HepG2 (cell line): Measurements from ENCODE around the gene TAF1C. TPM values are rescaled to one million over a fixed set of nuclear protein-coding genes. Genes with fewer than 3 reads are reported as not detected.

ENCODE experiments used
- BCL6 ChIP-seq: IDR thresholded peaks from 2 replicates; pipeline ENCODE4 v1.6.1; 2016; ENCODE audit warnings: missing genetic modification reagents, missing compliant biosample characterization
- NKX3-1 ChIP-seq: sonication (generic); formaldehyde crosslinking; IDR thresholded peaks from 2 replicates; pipeline ENCODE4 v1.5.0; 2020; ENCODE audit warnings: missing genetic modification reagents
- PHF20 ChIP-seq: sonication (generic); formaldehyde crosslinking; IDR thresholded peaks from 2 replicates; pipeline ENCODE4 v1.5.0; 2020; ENCODE audit warnings: mild to moderate bottlenecking, missing genetic modification reagents
- RBFOX2 ChIP-seq: fragments of 200-400 bp; formaldehyde crosslinking; IDR thresholded peaks from 2 replicates; pipeline ENCODE4 v1.6.1; 2017; ENCODE audit warnings: low read depth, mild to moderate bottlenecking, low read length
- ZFP37 ChIP-seq: sonication (generic); formaldehyde crosslinking; IDR thresholded peaks from 2 replicates; pipeline ENCODE4 v1.4.0; 2020; ENCODE audit warnings: missing genetic modification reagents, borderline replicate concordance
- ZNF10 ChIP-seq: sonication (generic); formaldehyde crosslinking; IDR thresholded peaks from 2 replicates; pipeline ENCODE4 v1.4.0; 2020; ENCODE audit warnings: mild to moderate bottlenecking, low read depth, missing genetic modification reagents, borderline replicate concordance
- ZNF335 ChIP-seq: sonication (generic); formaldehyde crosslinking; IDR thresholded peaks from 2 replicates; pipeline ENCODE4 v1.4.0; 2020; ENCODE audit warnings: missing genetic modification reagents
- ZNF501 ChIP-seq: sonication (generic); formaldehyde crosslinking; IDR thresholded peaks from 2 replicates; pipeline ENCODE4 v1.5.1; 2020; ENCODE audit warnings: mild to moderate bottlenecking, moderate library complexity, missing genetic modification reagents
- ZNF83 ChIP-seq: sonication (generic); formaldehyde crosslinking; IDR thresholded peaks from 2 replicates; pipeline ENCODE4 v1.4.0; 2020; ENCODE audit warnings: missing genetic modification reagents, mild to moderate bottlenecking, borderline replicate concordance
- polyA plus RNA-seq, 8 experiments: library from polyadenylated mRNA; depleted of rRNA in 3 of 8; stranded (reverse) in 7 of 8; unstranded in 1 of 8; fragments of >200 nt; fragmentation: Illumina TruSeq in 4 of 8; extraction: Trizol in 4 of 8; gene quantifications; 2 replicates each; pipeline versions ENCODE4 v1.2.1 to v1.2.3, GENCODE V29; 2011 to 2016; ENCODE audit warnings: low read depth in 4 of 8, missing spikeins in 1 of 8, mixed read lengths in 1 of 8; ENCODE audit not compliant: insufficient read depth in 1 of 8
- total RNA-seq, 5 experiments: library from RNA; depleted of rRNA; stranded (reverse); fragments of >200 nt; fragmentation: Illumina TruSeq; extraction: Trizol; gene quantifications; 2 replicates each; pipeline ENCODE4 v1.2.3, GENCODE V29; 2016; ENCODE audit warnings: low read depth in 1 of 5
- TF ChIP-seq, protein P1 (sequence below), 2 experiments: sonication (generic) in 1 of 2; formaldehyde crosslinking in 1 of 2; IDR thresholded peaks; 2 replicates each; pipeline versions ENCODE4 v1.4.0 to v1.6.1; 2018 to 2020; ENCODE audit warnings: missing genetic modification reagents in 2 of 2, borderline replicate concordance in 1 of 2, low read depth in 1 of 2, mild to moderate bottlenecking in 1 of 2, missing biosample characterization in 1 of 2
- TF ChIP-seq, protein P2 (sequence below): sonication (generic); formaldehyde crosslinking; IDR thresholded peaks from 2 replicates; pipeline ENCODE4 v1.4.0; 2020; ENCODE audit warnings: missing genetic modification reagents
- TF ChIP-seq, protein P3 (sequence below): sonication (generic); formaldehyde crosslinking; IDR thresholded peaks from 2 replicates; pipeline ENCODE4 v1.4.0; 2020; ENCODE audit warnings: missing genetic modification reagents
- TF ChIP-seq, protein P4 (sequence below): sonication (generic); formaldehyde crosslinking; IDR thresholded peaks from 2 replicates; pipeline ENCODE4 v1.5.1; 2020; ENCODE audit warnings: missing genetic modification reagents, mild to moderate bottlenecking, borderline replicate concordance

Gene TAF1C
- total and polyA plus RNA-seq, 2 of the 13 experiments (the other 11 are each of a cell fraction or from before 2014, with no cell fraction given) = 15.6 to 20.8 TPM

DNA sequence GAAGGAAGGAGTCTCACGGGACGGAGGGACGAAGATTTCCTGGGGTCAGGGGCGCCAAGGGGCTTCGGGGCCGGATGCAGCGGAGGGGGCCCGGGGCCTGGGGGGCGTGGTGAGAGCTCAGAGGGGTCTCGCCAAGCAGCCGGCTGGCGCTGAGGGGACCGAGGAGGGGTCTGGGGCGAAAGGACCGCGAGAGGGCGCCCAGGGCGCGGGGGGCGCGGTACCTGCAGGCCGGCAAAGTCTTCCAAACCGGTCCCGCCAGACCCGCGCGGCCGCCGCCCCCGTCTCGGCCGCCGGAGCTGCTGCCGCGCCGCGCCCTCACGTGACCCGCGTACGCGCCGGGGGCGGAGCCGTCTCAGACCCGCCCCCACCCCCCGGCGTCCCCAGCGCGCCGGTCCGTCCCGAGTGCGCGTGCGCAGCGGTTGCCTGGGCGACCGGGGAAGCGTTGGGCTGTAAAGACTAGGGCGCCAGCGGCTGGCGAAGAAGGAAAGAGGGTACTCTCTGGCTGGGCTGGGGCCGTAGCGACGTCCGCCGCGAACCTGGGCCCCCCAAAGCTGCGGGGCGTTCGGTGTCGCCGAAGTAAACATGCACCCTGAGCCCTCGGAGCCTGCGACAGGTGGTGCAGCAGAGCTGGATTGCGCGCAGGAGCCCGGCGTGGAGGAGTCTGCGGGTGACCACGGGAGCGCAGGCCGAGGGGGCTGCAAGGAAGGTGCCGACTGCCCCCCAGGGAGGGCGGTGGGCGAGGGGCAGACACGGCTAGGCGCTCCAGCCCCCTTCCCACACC, 41.8 kb downstream of the TAF1C start, which contains the start of the genes DNAAF1 and HSDL1 (continued):
- TF ChIP-seq, protein P1, sequence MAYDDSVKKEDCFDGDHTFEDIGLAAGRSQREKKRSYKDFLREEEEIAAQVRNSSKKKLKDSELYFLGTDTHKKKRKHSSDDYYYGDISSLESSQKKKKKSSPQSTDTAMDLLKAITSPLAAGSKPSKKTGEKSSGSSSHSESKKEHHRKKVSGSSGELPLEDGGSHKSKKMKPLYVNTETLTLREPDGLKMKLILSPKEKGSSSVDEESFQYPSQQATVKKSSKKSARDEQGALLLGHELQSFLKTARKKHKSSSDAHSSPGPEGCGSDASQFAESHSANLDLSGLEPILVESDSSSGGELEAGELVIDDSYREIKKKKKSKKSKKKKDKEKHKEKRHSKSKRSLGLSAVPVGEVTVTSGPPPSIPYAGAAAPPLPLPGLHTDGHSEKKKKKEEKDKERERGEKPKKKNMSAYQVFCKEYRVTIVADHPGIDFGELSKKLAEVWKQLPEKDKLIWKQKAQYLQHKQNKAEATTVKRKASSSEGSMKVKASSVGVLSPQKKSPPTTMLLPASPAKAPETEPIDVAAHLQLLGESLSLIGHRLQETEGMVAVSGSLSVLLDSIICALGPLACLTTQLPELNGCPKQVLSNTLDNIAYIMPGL (CRISPR knock-in tag; IDR thresholded peaks at IDR 0.05; ENCODE audit: borderline replicate concordance in 1 of 2, low read depth in 1 of 2) = no peak
- no peak for TF ChIP-seq BCL6 (CRISPR knock-in tag)
- peak; percentile 37 for TF ChIP-seq PHF20 (CRISPR knock-in tag)
- TF ChIP-seq ZNF10 (CRISPR knock-in tag) = no peak
- TF ChIP-seq ZNF501 = peak; percentile 63; the same call in 1 of the 2 replicates
- TF ChIP-seq, protein P2, sequence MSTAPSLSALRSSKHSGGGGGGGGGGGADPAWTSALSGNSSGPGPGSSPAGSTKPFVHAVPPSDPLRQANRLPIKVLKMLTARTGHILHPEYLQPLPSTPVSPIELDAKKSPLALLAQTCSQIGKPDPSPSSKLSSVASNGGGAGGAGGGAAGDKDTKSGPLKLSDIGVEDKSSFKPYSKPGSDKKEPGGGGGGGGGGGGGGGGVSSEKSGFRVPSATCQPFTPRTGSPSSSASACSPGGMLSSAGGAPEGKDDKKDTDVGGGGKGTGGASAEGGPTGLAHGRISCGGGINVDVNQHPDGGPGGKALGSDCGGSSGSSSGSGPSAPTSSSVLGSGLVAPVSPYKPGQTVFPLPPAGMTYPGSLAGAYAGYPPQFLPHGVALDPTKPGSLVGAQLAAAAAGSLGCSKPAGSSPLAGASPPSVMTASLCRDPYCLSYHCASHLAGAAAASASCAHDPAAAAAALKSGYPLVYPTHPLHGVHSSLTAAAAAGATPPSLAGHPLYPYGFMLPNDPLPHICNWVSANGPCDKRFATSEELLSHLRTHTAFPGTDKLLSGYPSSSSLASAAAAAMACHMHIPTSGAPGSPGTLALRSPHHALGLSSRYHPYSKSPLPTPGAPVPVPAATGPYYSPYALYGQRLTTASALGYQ = 0 out of 2 replicates have a peak, but pooled peaks have one; percentile 38
- peak; percentile 75 for TF ChIP-seq RBFOX2
- TF ChIP-seq, protein P3, sequence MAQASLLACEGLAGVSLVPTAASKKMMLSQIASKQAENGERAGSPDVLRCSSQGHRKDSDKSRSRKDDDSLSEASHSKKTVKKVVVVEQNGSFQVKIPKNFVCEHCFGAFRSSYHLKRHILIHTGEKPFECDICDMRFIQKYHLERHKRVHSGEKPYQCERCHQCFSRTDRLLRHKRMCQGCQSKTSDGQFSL (CRISPR knock-in tag) = no peak
- TF ChIP-seq ZNF83 = no peak
- TF ChIP-seq NKX3-1 (CRISPR knock-in tag) = 0 out of 2 replicates have a peak, but pooled peaks have one; percentile 44
- no peak for TF ChIP-seq ZFP37 (CRISPR knock-in tag)
- TF ChIP-seq, protein P4, sequence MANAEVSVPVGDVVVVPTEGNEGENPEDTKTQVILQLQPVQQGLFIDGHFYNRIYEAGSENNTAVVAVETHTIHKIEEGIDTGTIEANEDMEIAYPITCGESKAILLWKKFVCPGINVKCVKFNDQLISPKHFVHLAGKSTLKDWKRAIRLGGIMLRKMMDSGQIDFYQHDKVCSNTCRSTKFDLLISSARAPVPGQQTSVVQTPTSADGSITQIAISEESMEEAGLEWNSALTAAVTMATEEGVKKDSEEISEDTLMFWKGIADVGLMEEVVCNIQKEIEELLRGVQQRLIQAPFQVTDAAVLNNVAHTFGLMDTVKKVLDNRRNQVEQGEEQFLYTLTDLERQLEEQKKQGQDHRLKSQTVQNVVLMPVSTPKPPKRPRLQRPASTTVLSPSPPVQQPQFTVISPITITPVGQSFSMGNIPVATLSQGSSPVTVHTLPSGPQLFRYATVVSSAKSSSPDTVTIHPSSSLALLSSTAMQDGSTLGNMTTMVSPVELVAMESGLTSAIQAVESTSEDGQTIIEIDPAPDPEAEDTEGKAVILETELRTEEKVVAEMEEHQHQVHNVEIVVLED (CRISPR knock-in tag) = peak; percentile 82
- TF ChIP-seq ZNF335 (CRISPR knock-in tag) = no peak
